ENCODE results near the gene NT5M. TPM values are rescaled to one million over a fixed set of nuclear protein-coding genes. Genes with fewer than 3 reads are reported as not detected.
A peak's percentile ranks its signal among the peaks of the same experiment; 100 is the strongest.

Gene NT5M
- total RNA-seq, 1 donor from 2014 or later = 8.2 TPM

DNA sequence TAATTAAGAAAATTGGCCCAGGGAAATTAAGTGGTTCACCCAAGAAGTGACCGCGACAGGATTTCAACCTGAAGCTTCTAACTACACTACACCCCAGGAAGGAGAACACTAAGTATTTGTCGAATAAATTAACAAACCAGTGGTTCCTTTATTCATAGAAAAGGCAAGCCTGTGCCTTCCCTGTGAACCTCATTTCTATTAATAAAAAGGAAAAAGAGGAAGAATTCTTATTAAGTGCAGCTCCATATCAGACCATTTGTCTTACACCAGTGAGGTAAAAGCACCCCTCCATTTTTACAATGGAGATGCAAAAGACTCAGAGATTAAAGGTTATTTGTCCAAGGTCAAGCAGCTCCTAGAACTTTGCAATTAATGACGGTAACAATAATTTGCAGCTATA is 23.9 kb upstream of the NT5M start:
- Mint-ChIP-seq H3K27me3 (ENCODE audit: unreplicated experiment) (no peaks in the 10 kb centered on the region), H3K9me3 (ENCODE audit: unreplicated experiment) (no peaks in the 10 kb centered on the region), H3K36me3 (ENCODE audit: unreplicated experiment) (no peaks in the 10 kb centered on the region), H3K27ac (ENCODE audit: unreplicated experiment) (peak overlapping the region; percentile 46), H3K4me3 (ENCODE audit: unreplicated experiment) (peak overlapping the region; percentile 94), H3K4me1 (ENCODE audit: low read depth, unreplicated experiment) (peaks cover 3% of the 10 kb centered on the region)
- TF ChIP-seq, protein P1, sequence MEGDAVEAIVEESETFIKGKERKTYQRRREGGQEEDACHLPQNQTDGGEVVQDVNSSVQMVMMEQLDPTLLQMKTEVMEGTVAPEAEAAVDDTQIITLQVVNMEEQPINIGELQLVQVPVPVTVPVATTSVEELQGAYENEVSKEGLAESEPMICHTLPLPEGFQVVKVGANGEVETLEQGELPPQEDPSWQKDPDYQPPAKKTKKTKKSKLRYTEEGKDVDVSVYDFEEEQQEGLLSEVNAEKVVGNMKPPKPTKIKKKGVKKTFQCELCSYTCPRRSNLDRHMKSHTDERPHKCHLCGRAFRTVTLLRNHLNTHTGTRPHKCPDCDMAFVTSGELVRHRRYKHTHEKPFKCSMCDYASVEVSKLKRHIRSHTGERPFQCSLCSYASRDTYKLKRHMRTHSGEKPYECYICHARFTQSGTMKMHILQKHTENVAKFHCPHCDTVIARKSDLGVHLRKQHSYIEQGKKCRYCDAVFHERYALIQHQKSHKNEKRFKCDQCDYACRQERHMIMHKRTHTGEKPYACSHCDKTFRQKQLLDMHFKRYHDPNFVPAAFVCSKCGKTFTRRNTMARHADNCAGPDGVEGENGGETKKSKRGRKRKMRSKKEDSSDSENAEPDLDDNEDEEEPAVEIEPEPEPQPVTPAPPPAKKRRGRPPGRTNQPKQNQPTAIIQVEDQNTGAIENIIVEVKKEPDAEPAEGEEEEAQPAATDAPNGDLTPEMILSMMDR (IDR thresholded peaks at IDR 0.05; ENCODE audit: partially characterized antibody, unreplicated experiment) = no peak
- DNase-seq = no peak

DNA sequence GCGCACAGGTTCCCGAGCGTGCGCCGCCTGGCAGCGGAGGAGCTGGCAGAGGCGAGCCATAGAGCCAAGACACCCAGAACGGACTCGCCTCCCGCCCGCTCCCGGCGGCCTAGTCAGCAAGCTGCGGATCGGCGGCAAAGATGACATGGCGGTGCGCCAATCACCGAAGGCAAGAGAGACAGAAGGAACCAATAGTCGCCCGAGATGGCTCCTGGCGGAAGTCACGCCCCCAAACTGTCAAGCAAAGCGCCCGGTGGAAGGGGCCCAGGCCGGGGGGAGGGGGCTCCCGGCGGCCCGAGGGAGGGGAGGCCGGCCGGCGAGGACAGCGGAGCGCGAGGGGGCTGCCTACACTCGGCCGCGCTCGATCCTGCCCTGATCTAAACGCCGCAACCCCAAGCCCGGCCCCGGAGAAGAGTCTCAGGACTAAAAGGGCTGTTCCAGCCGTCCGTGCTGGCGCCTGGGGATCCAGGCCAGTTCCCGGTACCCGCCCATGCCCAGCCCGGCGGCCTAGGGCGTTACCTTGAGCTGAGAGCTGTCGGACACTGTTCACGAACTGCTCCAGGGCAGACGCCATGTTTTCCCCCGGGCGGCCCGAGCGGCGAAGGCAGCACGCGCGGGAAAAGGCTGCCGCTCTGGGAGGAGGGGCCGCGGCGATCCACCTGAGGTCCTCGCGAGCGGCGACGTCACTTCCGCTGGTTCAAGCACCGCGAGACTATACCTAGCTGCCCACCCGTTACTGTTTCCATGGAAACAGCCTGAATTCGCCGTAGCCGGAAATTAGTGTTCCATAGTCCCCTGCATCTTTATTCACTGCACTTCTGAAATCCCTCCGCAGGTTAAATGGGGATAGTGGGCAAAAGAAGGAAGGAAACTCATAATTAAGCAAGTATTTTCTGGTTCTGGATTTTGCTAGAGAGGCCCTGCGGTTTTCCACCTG is 22.3 kb upstream of the NT5M start, which contains the start of gene COPS3:
COPS3 (minus strand) TSS at position 634 of the 937 bp plus-strand sequence; CDS start at position 574, 60 bp downstream.
- Mint-ChIP-seq H3K36me3 (ENCODE audit: unreplicated experiment) (no peaks in the 10 kb centered on the region), H3K27ac (ENCODE audit: unreplicated experiment) (peak within 1 kb of the TSS; percentile 85), H3K4me3 (ENCODE audit: unreplicated experiment) (peak within 1 kb of the TSS; percentile 94), H3K4me1 (ENCODE audit: low read depth, unreplicated experiment) (peaks cover 3% of the 10 kb centered on the region), H3K9me3 (ENCODE audit: unreplicated experiment) (no peaks in the 10 kb centered on the region), H3K27me3 (ENCODE audit: unreplicated experiment) (no peaks in the 10 kb centered on the region)
- TF ChIP-seq, protein P1 (IDR thresholded peaks at IDR 0.05; ENCODE audit: partially characterized antibody, unreplicated experiment) = no peak
- DNase-seq = peak; percentile 95

DNA sequence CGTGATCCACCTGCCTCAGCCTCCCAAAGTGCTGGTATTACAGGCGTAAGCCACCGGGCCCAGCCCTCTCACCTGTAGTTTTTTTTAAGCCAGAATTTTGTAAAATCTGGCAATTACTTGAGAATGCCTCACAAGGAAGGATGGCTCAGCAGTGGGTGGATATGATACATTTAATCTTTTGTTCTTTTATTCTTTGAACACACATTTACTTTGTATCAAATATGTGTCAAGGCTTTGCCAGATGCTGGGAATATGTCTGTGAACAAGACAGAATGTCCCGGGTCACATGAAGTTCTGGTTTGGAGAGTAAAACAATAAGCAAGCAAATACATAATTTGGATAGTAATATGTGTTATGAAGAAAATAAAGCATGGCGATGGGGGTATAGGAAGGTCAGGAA is 17.2 kb upstream of the NT5M start:
- peaks cover 1% of the 10 kb centered on the region for H3K9me3 Mint-ChIP-seq (ENCODE audit: unreplicated experiment)
- peaks cover 3% of the 10 kb centered on the region for H3K4me1 Mint-ChIP-seq (ENCODE audit: low read depth, unreplicated experiment)
- DNase-seq = no peak
- no peaks in the 10 kb centered on the region for H3K36me3 Mint-ChIP-seq (ENCODE audit: unreplicated experiment)
- H3K4me3 Mint-ChIP-seq (ENCODE audit: unreplicated experiment) = no peak overlapping the region
- TF ChIP-seq, protein P1 (IDR thresholded peaks at IDR 0.05; ENCODE audit: partially characterized antibody, unreplicated experiment) = no peak
- H3K27ac Mint-ChIP-seq (ENCODE audit: unreplicated experiment) = no peak overlapping the region
- no peaks in the 10 kb centered on the region for H3K27me3 Mint-ChIP-seq (ENCODE audit: unreplicated experiment)

DNA sequence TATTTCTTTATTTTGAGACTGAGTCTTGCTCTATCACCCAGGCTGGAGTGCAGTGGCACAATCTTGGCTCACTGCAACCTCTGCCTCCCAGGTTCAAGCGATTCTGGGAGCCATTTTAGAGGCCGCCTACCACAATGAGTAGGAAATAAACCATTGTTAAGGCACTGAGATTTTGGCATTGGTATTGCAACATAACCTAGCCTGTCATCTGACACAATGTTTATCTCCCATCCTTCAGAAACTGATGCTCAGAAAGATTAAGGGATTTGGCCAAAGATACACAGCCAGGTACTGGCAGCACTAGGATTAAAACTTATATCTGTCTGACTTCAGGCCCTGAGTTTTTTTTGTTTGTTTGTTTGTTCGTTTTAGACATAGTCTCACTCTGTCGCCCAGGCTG is 14.1 kb upstream of the NT5M start:
- peaks cover 1% of the 10 kb centered on the region for H3K9me3 Mint-ChIP-seq (ENCODE audit: unreplicated experiment)
- H3K4me1 Mint-ChIP-seq (ENCODE audit: low read depth, unreplicated experiment) = no peaks in the 10 kb centered on the region
- TF ChIP-seq, protein P1 (IDR thresholded peaks at IDR 0.05; ENCODE audit: partially characterized antibody, unreplicated experiment) = no peak
- H3K27ac Mint-ChIP-seq (ENCODE audit: unreplicated experiment) = no peak overlapping the region
- DNase-seq = no peak
- H3K27me3 Mint-ChIP-seq (ENCODE audit: unreplicated experiment) = no peaks in the 10 kb centered on the region
- H3K4me3 Mint-ChIP-seq (ENCODE audit: unreplicated experiment) = no peak overlapping the region
- H3K36me3 Mint-ChIP-seq (ENCODE audit: unreplicated experiment) = no peaks in the 10 kb centered on the region

DNA sequence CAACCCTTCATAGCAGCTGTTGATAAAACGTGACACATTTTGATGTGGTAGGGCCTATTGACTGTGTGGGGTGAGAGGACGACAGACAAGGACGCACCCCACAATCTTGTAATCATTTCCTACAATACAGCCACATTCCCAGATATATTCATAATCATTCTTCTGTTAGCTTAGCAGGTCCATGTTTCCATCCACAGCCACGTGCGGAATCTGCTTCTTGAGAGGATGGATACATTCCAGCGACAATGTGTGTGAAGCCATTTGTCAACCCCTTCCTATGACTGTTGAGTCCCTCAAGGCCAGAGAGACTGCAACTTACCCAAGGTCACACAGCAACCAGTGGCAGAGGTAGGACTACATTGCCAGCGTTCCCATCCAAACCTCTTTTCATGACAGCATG is 13.5 kb upstream of the NT5M start:
- TF ChIP-seq, protein P1 (IDR thresholded peaks at IDR 0.05; ENCODE audit: partially characterized antibody, unreplicated experiment) = no peak
- Mint-ChIP-seq H3K27me3 (ENCODE audit: unreplicated experiment) (no peaks in the 10 kb centered on the region), H3K27ac (ENCODE audit: unreplicated experiment) (no peak overlapping the region), H3K4me3 (ENCODE audit: unreplicated experiment) (no peak overlapping the region), H3K36me3 (ENCODE audit: unreplicated experiment) (no peaks in the 10 kb centered on the region), H3K9me3 (ENCODE audit: unreplicated experiment) (peaks cover 1% of the 10 kb centered on the region), H3K4me1 (ENCODE audit: low read depth, unreplicated experiment) (no peaks in the 10 kb centered on the region)
- no peak for DNase-seq
